ENCODE data around the gene RAB5IF.

GRCh38 chr20:36579996-36580545 is 25.5 kb upstream of the RAB5IF start:
- TF ChIP-seq CTCF (IDR thresholded peaks at IDR 0.05): no peak
- TF ChIP-seq POLR2A (IDR thresholded peaks at IDR 0.05): no peak

Measured in thyroid gland (tissue), 4 donors.